ENCODE measurements around the gene PRKCA. TPM values are rescaled to one million over a fixed set of nuclear protein-coding genes. Genes with fewer than 3 reads are reported as not detected.

Gene PRKCA
- total RNA-seq, 1 donor from 2014 or later, result 5.6 TPM

DNA sequence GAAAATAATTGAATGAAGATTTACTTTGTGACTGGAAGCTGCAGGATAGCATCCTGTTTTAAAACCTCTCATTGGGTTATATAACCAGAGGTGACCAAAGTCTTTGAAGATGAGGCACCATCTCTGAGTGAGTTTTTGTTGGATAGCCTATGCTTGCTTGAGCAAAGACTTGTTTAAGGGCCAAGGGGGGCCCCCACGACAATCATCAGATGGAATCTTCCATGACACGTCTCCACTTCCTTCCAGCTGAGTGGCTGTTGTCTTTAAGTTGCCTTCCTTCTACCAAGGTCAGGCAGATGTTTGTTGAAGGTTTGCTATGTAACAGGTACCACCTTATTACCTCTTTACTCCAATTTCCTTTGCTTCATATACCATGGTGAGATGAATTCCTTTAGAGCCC, 188.8 kb downstream of the PRKCA start:
- no peaks in the 10 kb centered on the region for H3K36me3 ChIP-seq
- H3K27me3 ChIP-seq (ENCODE audit: low read depth), result no peaks in the 10 kb centered on the region

DNA sequence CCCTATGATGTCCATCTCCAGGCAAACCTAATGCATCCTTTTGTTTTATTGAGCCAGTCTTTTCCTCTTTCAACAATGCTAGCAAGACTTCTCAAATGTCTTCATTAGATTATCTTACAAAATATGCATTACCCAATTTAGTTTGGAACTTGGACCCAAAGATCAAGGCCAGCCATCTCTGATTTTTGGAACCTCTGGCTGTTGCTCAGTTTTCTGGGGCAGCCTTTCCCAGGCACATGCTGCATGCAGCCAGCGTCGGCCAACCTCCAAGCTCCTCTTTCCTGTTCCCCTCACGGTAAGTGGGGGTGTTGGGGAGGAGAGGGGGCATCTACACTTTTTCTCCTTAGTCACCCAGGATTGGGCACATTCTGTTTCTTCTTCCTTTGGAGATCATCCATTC, 189.3 kb downstream of the PRKCA start:
- H3K4me3 ChIP-seq, result no peak overlapping the region
- no peaks in the 10 kb centered on the region for H3K36me3 ChIP-seq
- TF ChIP-seq, protein P1, sequence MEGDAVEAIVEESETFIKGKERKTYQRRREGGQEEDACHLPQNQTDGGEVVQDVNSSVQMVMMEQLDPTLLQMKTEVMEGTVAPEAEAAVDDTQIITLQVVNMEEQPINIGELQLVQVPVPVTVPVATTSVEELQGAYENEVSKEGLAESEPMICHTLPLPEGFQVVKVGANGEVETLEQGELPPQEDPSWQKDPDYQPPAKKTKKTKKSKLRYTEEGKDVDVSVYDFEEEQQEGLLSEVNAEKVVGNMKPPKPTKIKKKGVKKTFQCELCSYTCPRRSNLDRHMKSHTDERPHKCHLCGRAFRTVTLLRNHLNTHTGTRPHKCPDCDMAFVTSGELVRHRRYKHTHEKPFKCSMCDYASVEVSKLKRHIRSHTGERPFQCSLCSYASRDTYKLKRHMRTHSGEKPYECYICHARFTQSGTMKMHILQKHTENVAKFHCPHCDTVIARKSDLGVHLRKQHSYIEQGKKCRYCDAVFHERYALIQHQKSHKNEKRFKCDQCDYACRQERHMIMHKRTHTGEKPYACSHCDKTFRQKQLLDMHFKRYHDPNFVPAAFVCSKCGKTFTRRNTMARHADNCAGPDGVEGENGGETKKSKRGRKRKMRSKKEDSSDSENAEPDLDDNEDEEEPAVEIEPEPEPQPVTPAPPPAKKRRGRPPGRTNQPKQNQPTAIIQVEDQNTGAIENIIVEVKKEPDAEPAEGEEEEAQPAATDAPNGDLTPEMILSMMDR (IDR thresholded peaks at IDR 0.05; ENCODE audit: borderline replicate concordance), result no peak
- DNase-seq, result no peak
- intact Hi-C loops (cut with micrococcal nuclease), result no loop called here
- H3K9me3 ChIP-seq (replicated peaks), result no peaks in the 10 kb centered on the region
- no peak overlapping the region for H3K27ac ChIP-seq (replicated peaks)
- H3K4me1 ChIP-seq, result no peaks in the 10 kb centered on the region
- no peaks in the 10 kb centered on the region for H3K27me3 ChIP-seq (ENCODE audit: low read depth)

More for the DNA sequence above, 188.8 kb downstream of the PRKCA start:
- H3K4me3 ChIP-seq, result no peak overlapping the region
- no peaks in the 10 kb centered on the region for H3K4me1 ChIP-seq
- no peak for DNase-seq
- TF ChIP-seq, protein P1 (IDR thresholded peaks at IDR 0.05; ENCODE audit: borderline replicate concordance), result no peak
- no peaks in the 10 kb centered on the region for H3K9me3 ChIP-seq (replicated peaks)
- H3K27ac ChIP-seq (replicated peaks), result no peak overlapping the region
- intact Hi-C loops (cut with micrococcal nuclease), result no loop called here

DNA sequence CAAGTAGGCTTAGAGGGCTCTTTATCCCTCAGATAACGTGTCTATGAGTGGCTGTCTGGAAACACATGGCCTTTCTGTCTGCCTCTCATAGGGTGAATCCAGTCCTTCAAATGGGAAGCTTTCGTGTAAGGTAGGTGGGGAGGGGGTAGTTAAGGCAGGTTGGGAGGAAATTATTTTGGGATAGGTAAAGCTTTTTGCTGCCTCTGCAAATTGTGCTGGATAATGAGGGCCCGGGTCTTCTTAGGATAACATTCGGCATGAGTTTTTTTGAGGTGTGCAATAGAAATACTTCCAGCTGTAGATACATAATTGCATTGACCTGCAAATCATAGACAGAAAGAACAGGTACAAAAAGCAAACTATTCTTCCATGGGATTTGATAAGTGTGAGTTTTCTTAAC, 189.7 kb downstream of the PRKCA start:
- H3K27me3 ChIP-seq (ENCODE audit: low read depth), result no peaks in the 10 kb centered on the region
- TF ChIP-seq, protein P1 (IDR thresholded peaks at IDR 0.05; ENCODE audit: borderline replicate concordance), result no peak
- DNase-seq, result no peak
- intact Hi-C loops (cut with micrococcal nuclease), result no loop called here
- H3K4me3 ChIP-seq, result no peak overlapping the region
- no peak overlapping the region for H3K27ac ChIP-seq (replicated peaks)
- no peaks in the 10 kb centered on the region for H3K9me3 ChIP-seq (replicated peaks)
- no peaks in the 10 kb centered on the region for H3K36me3 ChIP-seq
- H3K4me1 ChIP-seq, result no peaks in the 10 kb centered on the region

DNA sequence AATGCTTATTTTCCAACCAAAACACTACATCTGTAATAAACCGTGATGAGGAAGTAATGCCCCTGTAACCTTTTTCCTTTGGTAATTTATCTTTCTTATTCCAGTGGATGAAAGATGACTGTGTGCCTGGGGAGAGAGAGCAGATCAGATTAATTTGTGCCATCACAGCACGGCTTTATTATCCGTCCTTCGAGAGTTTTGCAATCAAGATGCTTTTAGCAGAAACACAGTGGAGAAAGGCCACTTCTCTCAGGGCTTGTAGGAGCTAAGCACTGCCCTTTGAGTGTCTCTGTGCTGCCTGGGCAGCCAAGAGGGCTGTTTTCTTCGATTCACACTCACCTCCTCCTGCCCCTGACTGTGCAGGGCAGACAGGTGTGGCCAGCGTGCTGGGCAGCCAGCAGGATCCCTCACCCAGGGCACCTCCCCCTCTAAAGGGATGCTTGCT, 190.2 kb downstream of the PRKCA start:
- no peak overlapping the region for H3K27ac ChIP-seq (replicated peaks)
- intact Hi-C loops (cut with micrococcal nuclease), result no loop called here
- TF ChIP-seq, protein P1 (IDR thresholded peaks at IDR 0.05; ENCODE audit: borderline replicate concordance), result no peak
- no peak for DNase-seq
- H3K4me1 ChIP-seq, result no peaks in the 10 kb centered on the region
- no peaks in the 10 kb centered on the region for H3K36me3 ChIP-seq
- H3K4me3 ChIP-seq, result no peak overlapping the region
- no peaks in the 10 kb centered on the region for H3K27me3 ChIP-seq (ENCODE audit: low read depth)
- H3K9me3 ChIP-seq (replicated peaks), result no peaks in the 10 kb centered on the region

DNA sequence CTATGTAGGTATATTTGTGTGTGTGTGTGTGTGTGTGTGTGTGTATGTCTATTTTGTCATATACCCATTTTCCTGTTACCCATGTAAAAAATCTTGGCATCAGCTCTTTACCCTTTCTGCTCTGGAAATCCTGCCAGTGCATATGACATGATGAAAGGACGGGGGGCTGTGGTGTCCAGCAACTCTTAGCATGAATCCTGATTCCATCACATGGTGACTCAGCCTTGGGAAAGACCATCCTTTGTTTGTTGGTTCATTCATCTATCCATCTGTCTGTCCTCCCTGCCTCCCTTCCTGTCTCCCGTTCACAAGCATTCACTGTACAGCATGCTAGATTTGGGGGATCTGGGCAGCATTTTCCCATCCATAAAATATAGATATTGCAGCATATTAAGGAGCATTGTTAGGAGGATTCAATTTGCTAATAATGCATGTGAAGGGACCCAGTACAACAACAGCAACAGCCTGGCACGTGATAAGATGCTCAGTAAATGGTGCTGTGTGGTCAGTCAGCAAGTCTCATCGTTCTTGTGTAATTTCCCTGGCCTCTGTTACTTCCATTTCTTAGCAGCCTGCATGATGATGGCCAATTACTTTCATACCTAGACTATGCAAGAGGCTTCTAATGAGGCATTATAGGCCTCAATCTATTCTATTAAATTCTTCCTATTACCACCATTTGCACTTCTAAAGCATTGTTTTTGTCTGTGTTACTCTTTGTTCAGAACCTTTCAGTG, 191.0 kb downstream of the PRKCA start:
- H3K9me3 ChIP-seq (replicated peaks), result no peaks in the 10 kb centered on the region
- TF ChIP-seq, protein P1 (IDR thresholded peaks at IDR 0.05; ENCODE audit: borderline replicate concordance), result no peak
- no peaks in the 10 kb centered on the region for H3K36me3 ChIP-seq
- H3K27ac ChIP-seq (replicated peaks), result no peak overlapping the region
- no peak for DNase-seq
- H3K27me3 ChIP-seq (ENCODE audit: low read depth), result no peaks in the 10 kb centered on the region
- no peak overlapping the region for H3K4me3 ChIP-seq
- intact Hi-C loops (cut with micrococcal nuclease), result no loop called here
- no peaks in the 10 kb centered on the region for H3K4me1 ChIP-seq
